Neural progenitor cell (in vitro differentiated cells): ENCODE data around the gene OXSR1. TPM values are rescaled to one million over a fixed set of nuclear protein-coding genes. Genes with fewer than 3 reads are reported as not detected.

ENCODE experiments used
- DNase-seq: peaks from one replicate; pipeline ENCODE4 v3.0.0-alpha.2; 2016; ENCODE audit warnings: low spot score
- H2AFZ ChIP-seq: fragments of 200-600 bp; sonication (generic); replicated peaks from 2 replicates; pipeline ENCODE4 v1.6.1; 2016; ENCODE audit warnings: antibody characterized with exemption
- H3F3A ChIP-seq: fragments of 200-600 bp; sonication (generic); 2 replicates; pipeline ENCODE4 v1.6.1; 2016; ENCODE audit warnings: antibody characterized with exemption, low read depth
- H3K27ac ChIP-seq: fragments of 200-600 bp; sonication (generic); 2 replicates; pipeline ENCODE4 v1.5.1; 2016; ENCODE audit warnings: mild to moderate bottlenecking
- H3K27me3 ChIP-seq: fragments of 200-600 bp; sonication (generic); 2 replicates; pipeline ENCODE4 v1.6.1; 2016; ENCODE audit warnings: mild to moderate bottlenecking, moderate library complexity
- H3K36me3 ChIP-seq: fragments of 200-600 bp; sonication (generic); 2 replicates; pipeline ENCODE4 v1.5.1; 2016
- H3K4me1 ChIP-seq: fragments of 200-600 bp; sonication (generic); 2 replicates; pipeline ENCODE4 v1.6.1; 2016; ENCODE audit warnings: mixed run types
- H3K4me2 ChIP-seq: fragments of 200-600 bp; sonication (generic); 2 replicates; pipeline ENCODE4 v1.6.1; 2016
- H3K4me3 ChIP-seq: fragments of 200-600 bp; sonication (generic); 2 replicates; pipeline ENCODE4 v1.5.1; 2016
- H3K79me2 ChIP-seq: fragments of 200-600 bp; sonication (generic); 2 replicates; pipeline ENCODE4 v1.6.1; 2016; ENCODE audit warnings: low read depth
- H3K9ac ChIP-seq: fragments of 200-600 bp; sonication (generic); 2 replicates; pipeline ENCODE4 v1.6.1; 2016
- H3K9me3 ChIP-seq: fragments of 200-600 bp; sonication (generic); 2 replicates; pipeline ENCODE4 v1.5.1; 2016; ENCODE audit warnings: low read depth
- H4K20me1 ChIP-seq: fragments of 200-600 bp; sonication (generic); 2 replicates; pipeline ENCODE4 v1.6.1; 2016; ENCODE audit warnings: low read depth
- H3K27ac Mint-ChIP-seq: 3 replicates; pipeline ENCODE4 v1.8.0; 2021; ENCODE audit warnings: mixed read lengths
- H3K27me3 Mint-ChIP-seq: 2 replicates; pipeline ENCODE4 v1.8.0; 2022; ENCODE audit warnings: low read depth, mild to moderate bottlenecking, inconsistent platforms, moderate library complexity, mixed read lengths; ENCODE audit not compliant: insufficient read depth
- H3K36me3 Mint-ChIP-seq: 3 replicates; pipeline ENCODE4 v1.8.0; 2021; ENCODE audit warnings: mixed read lengths
- H3K4me1 Mint-ChIP-seq: 3 replicates; pipeline ENCODE4 v1.8.0; 2021; ENCODE audit warnings: mixed read lengths
- H3K4me3 Mint-ChIP-seq: 3 replicates; pipeline ENCODE4 v1.8.0; 2021; ENCODE audit warnings: mild to moderate bottlenecking, moderate library complexity, mixed read lengths
- H3K9me3 Mint-ChIP-seq: 3 replicates; pipeline ENCODE4 v1.8.0; 2020; ENCODE audit warnings: mixed read lengths
- CTCF ChIP-seq: fragments of 200-600 bp; sonication (generic); IDR thresholded peaks from 2 replicates; pipeline ENCODE4 v1.5.1; 2017; ENCODE audit warnings: antibody characterized with exemption, mild to moderate bottlenecking
- EZH2 ChIP-seq: fragments of 200-600 bp; sonication (generic); IDR thresholded peaks from 2 replicates; pipeline ENCODE4 v1.6.1; 2017; ENCODE audit warnings: antibody characterized with exemption, mild to moderate bottlenecking, moderate library complexity
- EZH2phosphoT487 ChIP-seq: fragments of 200-600 bp; sonication (generic); IDR thresholded peaks from 2 replicates; pipeline ENCODE4 v1.6.1; 2017; ENCODE audit warnings: antibody characterized with exemption
- total RNA-seq: library from RNA; depleted of rRNA; stranded (reverse); fragments of >200 nt; gene quantifications from 2 replicates; pipeline ENCODE4 v1.2.3, GENCODE V29; 2015; ENCODE audit warnings: low replicate concordance

The OXSR1 gene
- total RNA-seq, 1 donor from 2014 or later: 65.8 TPM

GRCh38 chr3:38149708-38150107 lies 15.6 kb upstream of the OXSR1 start:
- Mint-ChIP-seq H3K27ac (no peak overlapping the region), H3K4me1 (no peaks in the 10 kb centered on the region), H3K36me3 (no peaks in the 10 kb centered on the region), H3K4me3 (no peak overlapping the region), H3K9me3 (peaks cover 7% of the 10 kb centered on the region), H3K27me3 (peaks cover 3% of the 10 kb centered on the region)
- Histone ChIP-seq H3K4me1 (no peaks in the 10 kb centered on the region), H3K4me3 (no peak overlapping the region), H3K79me2 (no peaks in the 10 kb centered on the region), H3K9ac (no peak overlapping the region), H4K20me1 (no peaks in the 10 kb centered on the region), H3K4me2 (no peak overlapping the region), H3K36me3 (no peaks in the 10 kb centered on the region), H3K9me3 (peaks cover 8% of the 10 kb centered on the region), H3K27ac (no peak overlapping the region), H3K27me3 (no peaks in the 10 kb centered on the region), H2AFZ (no peak overlapping the region), H3F3A (no peaks in the 10 kb centered on the region)
- TF ChIP-seq EZH2phosphoT487 (no peak), CTCF (no peak), EZH2 (no peak)
- no peak for DNase-seq

GRCh38 chr3:38150780-38151528 lies 14.4 kb upstream of the OXSR1 start:
- no peaks in the 10 kb centered on the region for H3K36me3 ChIP-seq
- Mint-ChIP-seq H3K4me1 (no peaks in the 10 kb centered on the region), H3K27ac (no peak overlapping the region), H3K4me3 (no peak overlapping the region), H3K9me3 (peaks cover 2% of the 10 kb centered on the region), H3K36me3 (no peaks in the 10 kb centered on the region), H3K27me3 (peaks cover 3% of the 10 kb centered on the region)
- H3K4me2 ChIP-seq: no peak overlapping the region
- no peak overlapping the region for H3K27ac ChIP-seq
- H4K20me1 ChIP-seq: no peaks in the 10 kb centered on the region
- DNase-seq: no peak
- H3K9me3 ChIP-seq: peaks cover 8% of the 10 kb centered on the region
- no peaks in the 10 kb centered on the region for H3F3A ChIP-seq
- no peak overlapping the region for H3K4me3 ChIP-seq
- TF ChIP-seq EZH2: no peak
- no peak for TF ChIP-seq EZH2phosphoT487
- peak; percentile 30 for TF ChIP-seq CTCF
- H3K4me1 ChIP-seq: no peaks in the 10 kb centered on the region
- H3K79me2 ChIP-seq: no peaks in the 10 kb centered on the region
- no peaks in the 10 kb centered on the region for H3K27me3 ChIP-seq
- H3K9ac ChIP-seq: no peak overlapping the region
- H2AFZ ChIP-seq: peak overlapping the region; percentile 29

- Mint-ChIP-seq H3K4me1 (no peaks in the 10 kb centered on the region), H3K9me3 (no peaks in the 10 kb centered on the region), H3K36me3 (no peaks in the 10 kb centered on the region), H3K27me3 (peaks cover 3% of the 10 kb centered on the region), H3K4me3 (no peak overlapping the region), H3K27ac (no peak overlapping the region)
- Histone ChIP-seq H4K20me1 (no peaks in the 10 kb centered on the region), H3K4me3 (no peak overlapping the region), H3F3A (no peaks in the 10 kb centered on the region), H3K9ac (no peak overlapping the region), H3K27ac (no peak overlapping the region), H3K79me2 (no peaks in the 10 kb centered on the region), H3K4me1 (no peaks in the 10 kb centered on the region), H3K4me2 (no peak overlapping the region), H3K9me3 (peaks cover 3% of the 10 kb centered on the region), H3K27me3 (no peaks in the 10 kb centered on the region), H2AFZ (no peak overlapping the region), H3K36me3 (no peaks in the 10 kb centered on the region)
- DNase-seq: no peak
- TF ChIP-seq EZH2 (no peak), CTCF (no peak), EZH2phosphoT487 (no peak)
These were observed 13.6 kb upstream of the OXSR1 start for GRCh38 chr3:38151667-38152265.
